Activated CD8-positive, alpha-beta memory T cell treated with anti-CD3 and anti-CD28 coated beads for 1 hour (primary cell): ENCODE data around the gene IFNG.
"Not testable (repeated sequence)": the region's sequence is repeated elsewhere in the genome, so short reads cannot be mapped to it uniquely, and the experiment has no call there.

ENCODE experiments used
- DNase-seq, 2 donors: peaks; one replicate each; pipeline ENCODE4 v3.0.0-alpha.2; 2020; ENCODE audit warnings: low read depth in 1 of 2; ENCODE audit errors: extremely low read depth in 1 of 2

IFNG gene

GRCh38 chr12:68159681-68160304 is at the start of gene IFNG:
Gene IFNG (minus strand): TSS chr12:68159740. CDS start chr12:68159615, 125 bp downstream.
- DNase-seq: no peak

- not testable (repeated sequence) for DNase-seq
These were observed 49.6 kb upstream of the IFNG start for GRCh38 chr12:68209048-68209728.

GRCh38 chr12:68207276-68207675 is 47.7 kb upstream of the IFNG start:
- DNase-seq: no peak

- DNase-seq: no peak
These were observed 46.9 kb upstream of the IFNG start for GRCh38 chr12:68206446-68206845.

- no peak for DNase-seq
These were observed 43.9 kb upstream of the IFNG start for GRCh38 chr12:68203460-68203875.

- no peak for DNase-seq
These were observed 41.3 kb upstream of the IFNG start for GRCh38 chr12:68200854-68201253.

GRCh38 chr12:68199127-68199526 is 39.6 kb upstream of the IFNG start:
- DNase-seq: no peak

- DNase-seq: no peak
These were observed 39.1 kb upstream of the IFNG start for GRCh38 chr12:68198507-68199086.

GRCh38 chr12:68190301-68190700 is 30.8 kb upstream of the IFNG start:
- DNase-seq: no peak

- DNase-seq: no peak
These were observed 30.3 kb upstream of the IFNG start for GRCh38 chr12:68189821-68190242.

- DNase-seq: no peak
These were observed 26.1 kb upstream of the IFNG start for GRCh38 chr12:68185598-68185997.

- DNase-seq: no peak
These were observed 21.5 kb upstream of the IFNG start for GRCh38 chr12:68180792-68181744.

GRCh38 chr12:68178774-68179439 is 19.4 kb upstream of the IFNG start:
- DNase-seq: no peak

- DNase-seq: no peak
These were observed 18.6 kb upstream of the IFNG start for GRCh38 chr12:68178184-68178583.

- no peak for DNase-seq
These were observed 18.0 kb upstream of the IFNG start for GRCh38 chr12:68177562-68177961.

GRCh38 chr12:68176257-68176656 is 16.7 kb upstream of the IFNG start:
- DNase-seq: no peak

- peak in 1 of 2 donors; percentile 29 for DNase-seq
These were observed 16.1 kb upstream of the IFNG start for GRCh38 chr12:68175557-68176061.

GRCh38 chr12:68174761-68175160 is 15.2 kb upstream of the IFNG start:
- DNase-seq: not testable (repeated sequence)

- DNase-seq: no peak
These were observed 14.3 kb upstream of the IFNG start for GRCh38 chr12:68173792-68174191.

GRCh38 chr12:68170726-68171125 is 11.2 kb upstream of the IFNG start:
- no peak for DNase-seq
